ENCODE measurements around the gene FXYD3.
A peak's percentile ranks its signal among the peaks of the same experiment; 100 is the strongest.

Gene FXYD3

DNA sequence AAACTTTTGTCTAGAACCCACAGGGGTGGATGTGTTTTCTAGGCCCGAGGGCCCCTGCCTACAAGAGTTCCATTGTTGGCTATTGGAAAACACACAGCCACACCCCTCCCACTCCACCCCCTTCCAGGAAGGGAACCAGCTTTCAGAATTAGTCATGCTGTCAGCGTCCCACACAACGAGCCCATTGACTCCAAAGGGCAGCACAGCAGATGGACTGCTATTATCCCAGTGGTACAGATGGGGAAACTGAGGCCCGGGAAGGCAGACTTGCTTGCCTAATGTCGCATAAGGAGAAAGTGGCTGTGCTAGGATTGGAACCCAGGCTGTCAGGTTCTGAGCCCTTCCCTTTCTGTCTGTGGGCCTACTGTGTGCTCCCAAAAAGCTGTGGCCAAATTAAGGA, 8.1 kb upstream of the FXYD3 start:
- no peak for DNase-seq

DNA sequence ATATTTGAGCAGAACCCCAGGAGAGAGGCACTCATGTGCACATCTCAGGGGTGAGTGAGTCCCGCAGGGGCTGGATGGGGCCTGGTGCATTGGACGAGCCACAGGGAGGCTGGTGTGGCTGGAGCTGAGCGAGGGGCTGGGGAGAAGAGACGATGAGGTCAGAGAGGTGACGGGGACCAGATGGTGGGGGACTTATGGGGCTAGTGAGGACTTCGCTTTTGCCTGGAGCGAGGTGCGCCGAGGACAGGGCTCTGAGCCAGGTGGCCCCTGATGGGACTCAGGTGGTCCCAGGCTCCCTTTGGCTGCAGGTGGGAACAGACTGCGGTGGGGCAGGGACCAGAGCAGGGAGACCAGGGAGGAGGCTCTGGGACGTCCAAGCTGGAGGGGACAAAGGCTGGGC, 6.9 kb upstream of the FXYD3 start:
- DNase-seq: no peak

DNA sequence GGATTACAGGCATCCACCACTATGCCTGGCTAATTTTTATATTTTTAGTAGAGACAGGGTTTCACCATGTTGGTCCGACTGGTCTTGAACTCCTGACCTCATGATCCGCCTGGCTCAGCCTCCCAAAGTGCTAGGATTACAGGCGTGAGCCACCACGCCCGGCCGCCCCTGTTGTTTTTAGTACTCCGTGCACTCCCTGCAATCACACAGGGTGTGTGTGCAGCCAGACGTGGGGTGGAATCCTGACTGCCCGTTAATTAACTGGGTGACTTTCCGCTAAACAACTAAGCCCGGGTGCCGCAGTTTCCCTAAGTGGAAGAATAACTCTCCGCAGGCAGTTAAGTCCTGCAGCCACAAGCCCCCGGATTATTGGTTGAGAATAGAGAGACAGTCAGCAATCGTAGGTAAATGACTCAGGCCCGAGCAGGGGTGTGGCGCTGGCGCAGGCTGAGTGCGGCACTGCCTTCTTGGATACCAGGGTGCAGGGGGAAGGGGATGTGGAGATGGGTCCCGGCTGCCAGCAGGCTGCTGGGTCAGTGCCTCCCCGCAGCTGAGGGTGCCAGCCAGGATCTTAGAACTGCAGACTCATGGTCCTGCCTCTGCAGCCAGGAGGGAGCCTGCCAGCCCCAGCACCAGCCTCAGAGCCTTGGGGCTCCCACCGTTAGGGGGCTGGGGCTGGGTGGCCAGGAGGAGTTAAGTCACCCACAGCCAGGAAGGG, 6.1 kb upstream of the FXYD3 start:
- no peak for DNase-seq

DNA sequence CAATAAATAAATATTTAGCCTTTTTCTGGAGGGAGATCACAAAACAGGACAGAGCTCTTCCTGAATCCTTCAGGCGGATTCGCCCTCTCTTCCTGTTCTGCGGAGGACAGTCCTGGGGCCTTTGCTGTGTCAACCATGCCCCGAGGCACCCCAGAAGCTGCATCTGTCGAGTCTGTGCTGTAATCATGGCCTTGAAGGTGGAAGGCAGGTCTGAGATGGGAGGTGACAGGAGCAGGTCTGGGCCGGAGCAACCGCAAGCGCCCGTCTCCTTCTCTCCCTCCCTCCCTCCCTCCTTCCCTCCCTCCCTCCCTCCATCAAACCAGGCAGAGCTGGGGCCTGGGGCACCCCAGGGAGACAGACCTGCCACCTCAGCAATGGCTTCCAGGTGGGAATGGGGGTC, 4.6 kb upstream of the FXYD3 start:
- DNase-seq: no peak

DNA sequence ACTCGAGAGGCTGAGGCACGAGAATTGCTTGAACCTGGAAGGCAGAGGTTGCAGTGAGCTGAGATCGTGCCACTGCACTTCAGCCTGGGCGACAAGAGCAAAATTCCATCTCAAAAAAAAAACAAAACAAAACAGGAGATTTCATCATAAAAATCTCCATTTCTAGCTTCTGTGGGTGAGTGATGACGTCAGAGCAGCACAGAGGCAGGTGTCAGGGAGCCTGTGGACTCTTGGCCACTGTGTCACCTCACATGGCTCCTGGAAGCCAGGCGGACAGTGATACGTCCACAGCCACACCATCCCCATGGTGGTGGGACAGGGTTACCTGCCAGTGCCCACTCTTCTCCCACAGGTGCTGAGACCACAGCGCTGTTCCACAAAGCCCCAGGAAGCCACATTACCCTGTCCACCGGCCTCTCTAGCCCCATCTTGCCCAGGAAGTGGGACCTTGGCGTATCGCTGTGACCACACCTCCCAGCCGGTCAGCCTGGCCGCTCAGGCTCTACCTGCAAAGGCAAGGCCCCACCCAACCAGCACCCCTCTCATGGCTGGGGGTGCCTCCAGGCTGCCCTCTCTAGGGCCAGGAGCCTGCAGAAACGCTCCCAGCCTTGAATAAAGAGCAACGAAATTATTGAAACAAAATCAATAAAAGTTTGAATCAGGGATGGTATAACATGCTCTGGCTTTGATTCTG, 2.5 kb upstream of the FXYD3 start:
- no peak for DNase-seq

DNA sequence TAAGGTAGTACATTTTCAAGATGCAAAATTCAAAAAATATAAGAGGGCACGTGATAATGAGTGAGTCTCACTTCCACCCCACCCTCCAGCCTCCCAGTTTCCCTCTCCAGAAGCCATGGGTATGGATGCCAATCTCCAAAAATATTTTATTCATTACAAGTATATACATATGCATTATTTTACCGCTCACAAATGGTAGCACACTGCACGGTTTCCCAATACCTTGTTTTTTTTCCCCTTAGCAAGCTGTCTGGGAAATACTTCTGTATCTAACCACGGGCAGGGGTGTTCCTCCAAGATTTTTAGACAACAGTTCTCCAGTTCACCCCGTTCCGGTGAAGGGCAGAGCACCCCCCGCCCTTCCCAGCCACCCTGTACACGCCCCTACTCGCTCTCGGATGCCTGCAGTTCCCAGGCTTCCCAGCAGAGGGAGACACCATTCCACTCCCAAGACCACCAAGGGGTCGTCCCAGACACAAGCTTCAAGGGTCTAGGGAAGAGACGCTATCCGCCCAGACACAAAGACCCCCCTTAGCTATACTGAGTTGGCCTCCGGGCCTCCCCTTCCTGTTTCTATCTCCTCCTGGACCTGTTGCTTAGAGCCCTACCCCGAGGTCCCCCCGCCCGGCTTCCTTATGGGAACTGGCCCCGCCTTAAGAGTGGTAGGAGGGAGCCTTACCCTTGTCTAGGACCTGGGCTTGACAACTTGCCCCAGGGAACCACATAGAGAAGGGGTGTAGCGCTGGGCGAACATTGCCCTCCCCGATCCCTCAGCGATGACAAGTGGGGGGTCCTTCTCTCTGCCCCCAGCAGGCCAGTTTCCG, 1.1 kb upstream of the FXYD3 start:
- peak; percentile 86 to 87 for DNase-seq

DNA sequence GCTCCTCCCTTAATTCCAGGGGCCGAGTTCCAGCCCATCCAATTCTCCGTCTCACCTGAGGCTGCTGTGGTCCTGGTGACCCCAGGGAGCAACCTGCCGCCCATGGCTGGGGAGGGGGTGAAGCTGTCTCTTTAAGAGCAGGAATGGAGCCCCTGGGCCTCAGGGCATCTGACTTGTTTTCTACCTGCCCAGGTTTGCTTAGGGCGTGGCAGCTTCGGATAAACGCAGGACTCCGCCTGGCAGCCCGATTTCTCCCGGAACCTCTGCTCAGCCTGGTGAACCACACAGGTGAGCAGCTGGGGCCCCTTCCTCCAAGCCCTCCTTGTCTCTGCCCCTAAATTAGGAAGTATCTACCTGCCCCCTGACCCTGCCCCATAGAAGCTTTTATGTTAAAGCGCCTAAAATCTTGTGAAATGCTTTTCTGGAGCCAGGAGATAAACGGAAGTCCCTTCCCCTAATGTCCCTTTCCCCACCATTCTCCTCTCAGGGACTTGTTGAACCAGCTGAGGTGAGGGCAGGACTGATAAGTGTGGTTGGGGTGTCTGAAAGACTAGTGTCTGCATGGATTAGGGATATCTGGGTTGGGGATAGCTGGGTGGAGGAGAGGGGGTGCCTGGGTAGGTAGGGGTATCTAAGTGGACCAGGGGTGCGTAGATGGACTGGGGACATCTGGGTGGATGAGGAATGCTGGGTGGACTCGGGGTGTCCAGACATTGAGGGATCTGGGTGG, 614 bp downstream of the FXYD3 start:
- no peak for DNase-seq

DNA sequence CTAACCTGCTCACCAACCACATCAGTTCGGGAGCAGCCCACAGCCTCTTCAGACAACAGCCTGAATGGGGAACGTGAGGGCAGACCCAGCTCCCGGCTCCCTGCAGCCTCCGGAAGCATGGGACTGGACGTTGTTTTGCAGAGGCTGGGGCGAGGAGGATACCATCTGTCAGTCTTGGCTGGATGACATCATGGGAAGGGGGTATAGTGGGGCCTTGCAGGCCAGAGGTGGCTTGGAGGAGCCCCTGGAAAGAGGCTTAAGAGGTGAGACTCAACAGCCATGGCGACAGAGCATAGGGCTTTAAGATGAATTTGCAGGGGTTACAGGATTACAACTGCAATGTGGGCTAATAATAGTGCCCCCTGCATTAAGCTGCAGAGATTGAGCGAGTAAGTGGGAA, 1.5 kb downstream of the FXYD3 start:
- DNase-seq: no peak

DNA sequence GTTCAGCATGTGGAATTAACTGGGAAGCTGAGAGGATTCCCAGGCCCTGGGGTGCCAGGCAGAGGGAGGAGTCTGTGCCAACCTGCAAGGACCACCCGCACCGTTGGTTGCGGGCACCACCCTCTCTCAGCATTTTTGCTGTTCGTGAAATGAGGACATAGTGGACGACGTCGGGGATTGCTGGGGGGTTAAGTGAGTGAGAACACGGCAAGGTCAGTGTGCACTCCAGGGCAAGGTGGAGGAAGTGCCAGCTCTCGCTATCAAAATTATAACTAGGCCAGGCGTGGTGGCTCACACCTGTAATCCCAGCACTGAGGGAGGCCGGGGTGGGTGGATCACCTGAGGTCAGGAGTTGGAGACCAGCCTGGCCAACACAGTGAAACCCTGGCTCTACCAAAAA, 2.2 kb downstream of the FXYD3 start:
- DNase-seq: no peak

DNA sequence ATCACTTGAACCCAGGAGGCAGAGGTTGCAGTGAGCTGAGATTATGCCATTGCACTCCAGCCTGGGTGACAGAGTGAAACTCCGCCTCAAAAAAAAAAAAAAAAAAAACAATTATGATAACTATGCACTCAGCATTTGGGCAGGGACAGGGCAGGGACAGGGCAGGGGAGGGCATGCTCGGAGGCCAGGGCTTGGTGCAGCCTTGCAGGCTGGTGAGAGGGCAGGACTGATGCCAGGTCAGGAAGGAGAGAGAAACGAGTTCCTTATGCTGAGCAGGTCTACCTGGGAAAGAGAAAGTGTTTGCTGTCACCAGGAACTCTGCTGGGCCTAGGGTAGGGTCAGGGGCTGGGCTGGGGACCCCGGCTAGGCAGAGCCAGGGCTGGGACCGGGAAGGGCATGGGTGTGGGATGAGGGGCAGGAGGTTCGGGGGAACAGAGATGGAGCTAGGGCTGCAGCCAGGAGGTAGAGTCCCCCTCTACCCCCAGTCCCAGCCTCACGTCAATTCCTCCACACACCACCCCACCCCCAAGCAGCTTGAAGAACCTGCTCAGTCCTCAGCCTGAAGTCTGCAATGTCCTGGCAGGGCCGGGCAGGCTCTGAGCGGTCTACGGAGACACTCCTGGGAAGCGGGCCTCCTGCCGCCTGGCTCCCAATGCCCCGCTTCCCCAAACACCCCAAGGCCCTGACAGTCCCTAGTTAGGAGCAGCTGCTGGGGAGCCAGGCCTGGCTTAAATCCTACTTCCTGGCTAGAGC, 2.8 kb downstream of the FXYD3 start:
- no peak for DNase-seq

DNA sequence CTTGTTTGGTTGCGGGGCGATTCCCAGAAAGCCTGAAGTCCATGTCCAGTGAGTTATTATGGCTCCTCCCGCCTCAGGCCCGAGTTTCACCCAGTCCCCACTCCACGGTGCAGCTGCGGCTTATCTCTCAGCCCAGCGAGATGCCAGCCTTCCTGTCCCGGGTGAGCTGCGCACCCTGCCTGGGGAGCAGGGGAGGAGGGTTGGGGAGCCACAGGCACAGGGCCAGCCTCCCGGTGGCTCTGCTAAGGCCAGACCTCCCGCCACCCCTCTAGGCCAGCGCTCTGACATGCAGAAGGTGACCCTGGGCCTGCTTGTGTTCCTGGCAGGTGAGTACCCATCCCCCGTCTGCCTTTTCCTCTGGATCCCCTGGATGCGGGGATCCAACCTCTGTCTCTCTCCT, 3.5 kb downstream of the FXYD3 start:
- DNase-seq: no peak

DNA sequence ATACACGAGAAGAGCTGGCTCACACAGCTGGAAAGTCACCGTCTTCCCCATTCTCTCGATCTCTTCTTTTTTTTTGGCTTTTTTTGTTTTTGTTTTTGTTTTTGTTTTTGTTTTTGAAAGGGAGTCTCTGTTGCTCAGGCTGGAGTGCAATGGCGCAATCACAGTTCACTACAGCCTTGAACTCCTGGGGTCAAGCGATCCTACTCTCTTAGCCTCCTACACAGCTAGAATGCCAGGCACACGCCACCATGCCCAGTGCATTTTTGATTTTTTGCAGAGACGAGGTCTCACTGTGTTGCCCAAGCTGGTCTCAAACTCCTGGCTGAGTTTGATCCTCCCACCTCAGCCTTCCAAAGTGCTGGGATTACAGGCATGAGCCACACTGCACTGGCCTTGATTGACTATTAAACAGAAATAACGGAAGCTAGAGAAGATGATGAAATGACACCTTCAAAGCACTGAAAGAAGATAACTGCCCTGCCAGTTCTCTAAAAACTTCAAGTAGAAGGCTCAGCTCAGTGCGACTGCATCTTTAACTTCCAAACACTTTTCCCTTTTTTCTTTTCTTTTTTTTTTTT, 4.0 kb downstream of the FXYD3 start:
- no peak for DNase-seq

DNA sequence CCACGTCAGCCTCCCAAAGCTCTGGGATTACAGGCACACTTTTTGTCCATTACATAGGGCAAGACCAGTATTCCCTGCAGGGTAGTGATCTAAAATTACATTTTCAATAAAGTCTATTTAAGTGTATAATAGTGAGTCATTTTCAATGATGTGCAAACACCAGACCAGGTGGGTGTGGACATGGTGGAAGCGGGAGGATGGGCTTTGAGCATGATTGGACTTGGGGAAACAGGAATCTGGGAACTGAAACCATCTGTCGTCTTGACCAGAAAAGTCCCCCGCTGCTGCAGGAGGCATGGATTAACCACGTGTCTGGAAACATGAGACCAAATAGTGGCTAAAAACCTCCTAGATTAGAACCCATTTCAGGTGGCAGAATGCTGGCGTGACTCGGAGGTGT, 4.9 kb downstream of the FXYD3 start:
- DNase-seq: no peak

DNA sequence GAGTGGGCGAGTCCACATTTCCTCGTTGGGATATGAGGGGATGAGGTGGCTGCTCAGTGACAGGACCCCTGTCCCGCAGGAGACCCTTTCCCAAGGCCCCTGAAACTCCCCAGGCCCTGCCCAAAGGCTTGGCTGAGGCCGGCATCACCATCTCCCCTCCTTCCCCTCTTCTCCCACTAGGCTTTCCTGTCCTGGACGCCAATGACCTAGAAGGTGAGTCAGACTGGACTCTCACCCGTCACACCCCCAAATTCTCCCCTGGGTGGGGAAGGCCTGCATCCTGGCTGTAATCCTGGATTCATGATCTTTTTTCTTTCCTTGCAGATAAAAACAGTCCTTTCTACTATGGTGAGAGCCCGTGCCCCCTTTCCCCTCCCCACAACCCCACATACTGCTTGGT, 5.3 kb downstream of the FXYD3 start:
- DNase-seq: no peak

DNA sequence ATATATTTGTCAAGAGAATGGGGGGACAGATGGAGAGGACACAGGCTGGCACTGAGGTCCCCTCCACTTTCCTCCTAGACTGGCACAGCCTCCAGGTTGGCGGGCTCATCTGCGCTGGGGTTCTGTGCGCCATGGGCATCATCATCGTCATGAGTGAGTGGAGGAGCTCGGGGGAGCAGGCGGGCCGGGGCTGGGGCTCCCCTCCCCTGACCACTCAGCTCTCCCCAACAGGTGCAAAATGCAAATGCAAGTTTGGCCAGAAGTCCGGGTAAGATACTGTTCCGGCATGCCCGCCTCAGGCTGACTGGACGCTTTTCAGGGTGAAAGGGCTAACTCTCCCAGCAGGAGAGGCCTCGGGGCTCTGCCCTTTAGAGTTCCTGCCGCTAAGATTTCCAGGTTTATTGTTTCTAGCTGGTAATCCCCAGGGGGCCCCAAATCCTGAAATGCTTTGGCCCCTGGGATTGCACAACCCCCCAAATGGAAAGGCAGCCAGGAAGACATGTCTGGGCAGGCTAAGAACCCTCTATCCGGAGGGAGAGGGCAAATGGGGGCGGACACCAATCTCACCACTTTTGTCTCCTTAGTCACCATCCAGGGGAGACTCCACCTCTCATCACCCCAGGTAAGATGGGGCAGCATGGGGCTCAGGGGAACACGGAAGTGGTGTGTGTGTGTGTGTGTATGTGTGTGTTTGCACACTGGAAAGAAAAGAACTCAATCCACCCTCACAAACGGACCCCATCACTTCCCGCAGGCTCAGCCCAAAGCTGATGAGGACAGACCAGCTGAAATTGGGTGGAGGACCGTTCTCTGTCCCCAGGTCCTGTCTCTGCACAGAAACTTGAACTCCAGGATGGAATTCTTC, 7.3 kb downstream of the FXYD3 start:
- no peak for DNase-seq

DNA sequence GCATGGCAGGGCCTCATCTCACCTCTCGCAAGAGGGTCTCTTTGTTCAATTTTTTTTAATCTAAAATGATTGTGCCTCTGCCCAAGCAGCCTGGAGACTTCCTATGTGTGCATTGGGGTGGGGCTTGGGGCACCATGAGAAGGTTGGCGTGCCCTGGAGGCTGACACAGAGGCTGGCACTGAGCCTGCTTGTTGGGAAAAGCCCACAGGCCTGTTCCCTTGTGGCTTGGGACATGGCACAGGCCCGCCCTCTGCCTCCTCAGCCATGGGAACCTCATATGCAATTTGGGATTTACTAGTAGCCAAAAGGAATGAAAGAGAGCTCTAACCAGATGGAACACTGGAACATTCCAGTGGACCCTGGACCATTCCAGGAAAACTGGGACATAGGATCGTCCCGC, 8.0 kb downstream of the FXYD3 start:
- DNase-seq: no peak

DNA sequence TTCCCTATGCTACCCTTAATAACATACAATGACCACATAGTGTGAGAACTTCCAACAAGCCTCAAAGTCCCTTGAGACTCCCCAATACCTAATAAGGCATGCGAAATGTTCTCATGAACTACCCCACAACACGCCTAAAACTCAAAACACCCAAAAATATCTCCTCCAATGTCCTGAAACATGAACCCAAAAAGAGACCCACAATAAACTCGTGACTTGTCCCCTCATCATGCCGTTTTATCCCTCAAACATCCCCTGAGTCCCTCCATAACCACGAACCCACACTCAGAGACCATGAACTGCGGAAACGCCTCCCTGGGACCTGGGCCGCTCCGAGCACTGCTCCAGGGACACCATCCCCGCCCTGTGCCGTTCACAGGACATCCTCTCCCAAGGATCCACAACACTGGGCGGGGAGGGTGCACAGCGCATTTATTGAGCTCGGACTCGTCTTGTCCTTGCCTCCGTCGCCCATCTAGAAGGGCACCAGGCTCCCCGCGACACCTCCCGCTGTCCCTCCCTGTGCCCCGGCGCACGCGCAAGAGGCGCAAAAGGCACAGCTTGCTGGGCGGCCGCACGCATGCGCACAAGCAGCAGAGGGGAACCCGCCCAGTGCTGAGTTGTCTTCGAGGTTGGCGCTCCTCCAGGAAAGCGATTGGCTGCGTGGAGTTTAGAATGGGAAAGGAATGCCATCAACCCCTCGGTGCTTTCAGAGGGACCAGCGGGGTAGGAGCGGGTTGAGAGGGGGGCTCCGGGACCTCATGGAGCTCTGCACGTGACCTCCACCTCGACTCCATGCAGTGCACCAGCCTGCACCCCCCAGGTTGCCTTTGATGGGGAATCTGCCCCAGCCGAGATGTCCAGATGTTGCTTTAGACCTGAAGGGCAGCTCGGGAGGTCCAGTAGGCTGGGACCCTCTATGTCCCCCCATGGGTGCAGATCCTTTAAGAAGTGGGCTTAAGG, 8.8 kb downstream of the FXYD3 start:
- peak; percentile 91 for DNase-seq

DNA sequence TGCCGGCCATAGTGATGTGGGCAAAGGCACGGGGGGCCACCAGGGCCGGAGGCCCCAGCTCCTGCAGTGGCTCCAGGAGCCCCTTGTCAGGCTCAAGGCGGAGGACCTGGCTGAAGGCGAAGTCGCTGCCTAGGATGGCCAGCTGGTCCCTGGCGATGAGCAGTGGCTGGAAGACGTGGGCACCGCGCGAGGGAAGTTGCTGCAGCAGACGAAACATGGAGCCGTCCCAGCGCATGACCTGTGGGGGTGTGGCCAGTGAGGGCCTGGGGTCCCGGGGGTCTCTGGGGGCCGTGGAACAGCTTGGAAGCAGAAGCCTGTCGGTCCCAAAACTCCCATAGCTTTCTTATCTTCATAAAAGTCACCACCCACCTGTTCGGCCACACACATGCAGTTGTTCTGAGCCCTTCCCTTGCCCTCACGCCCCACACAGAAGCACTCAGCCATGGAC, 9.7 kb downstream of the FXYD3 start:
- no peak for DNase-seq

DNA sequence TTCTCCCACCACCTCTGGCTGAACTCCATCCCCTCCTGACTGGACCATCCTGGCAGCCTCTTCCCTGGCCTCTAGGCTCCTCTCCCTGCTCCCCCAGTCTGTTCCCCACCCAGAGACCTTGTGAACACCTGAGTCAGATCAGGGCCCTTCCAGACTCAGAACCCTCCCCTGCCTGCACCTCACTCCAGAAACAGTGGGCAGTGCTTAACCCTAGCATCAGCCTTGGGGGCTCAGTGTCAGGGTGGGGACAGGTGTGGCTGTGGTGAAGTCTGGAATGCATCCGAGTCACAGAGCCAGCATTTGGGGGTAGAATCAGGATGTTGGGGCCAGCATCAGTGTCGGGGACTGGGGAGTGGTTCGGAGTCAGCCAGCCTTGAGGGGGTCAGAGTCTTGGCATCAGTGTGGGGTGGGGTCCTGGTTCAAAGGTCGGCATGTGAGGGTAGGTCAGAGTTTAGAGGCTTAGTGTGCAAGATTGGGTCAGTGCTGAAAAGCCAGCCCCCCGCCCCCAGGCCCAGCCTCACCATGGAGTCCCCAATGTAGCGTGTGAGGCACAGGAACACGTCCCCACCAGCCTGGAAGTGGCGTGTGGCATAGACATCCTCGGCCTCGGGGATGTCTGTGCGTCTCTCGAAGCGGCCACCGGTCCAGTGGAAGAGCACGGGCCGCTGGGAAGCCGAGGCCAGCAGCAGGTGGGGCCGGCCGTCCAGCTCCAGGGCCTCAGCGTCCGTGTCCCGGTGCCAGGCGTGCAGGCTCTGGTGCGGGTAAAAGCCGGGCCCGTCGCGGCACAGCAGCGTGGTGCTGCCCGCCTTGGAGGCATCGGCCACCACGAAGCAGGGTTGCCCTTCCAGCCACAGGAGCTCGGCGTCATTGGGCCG, 10.4 kb downstream of the FXYD3 start:
- DNase-seq: no peak
